ENCODE measurements around the gene CERS6.

GRCh38 chr2:168796583-168797285 lies 340.7 kb downstream of the CERS6 start:
- TF ChIP-seq EP300 (IDR thresholded peaks at IDR 0.05; ENCODE audit: low read depth), result no peak
- no peak for TF ChIP-seq CTCF (IDR thresholded peaks at IDR 0.05)
- no peak for TF ChIP-seq POLR2AphosphoS5 (IDR thresholded peaks at IDR 0.05)

Measured in transverse colon (tissue), 4 donors.